ENCODE results near the gene FERMT3. TPM values are rescaled to one million over a fixed set of nuclear protein-coding genes. Genes with fewer than 3 reads are reported as not detected.
A peak's percentile ranks its signal among the peaks of the same experiment; 100 is the strongest.

The FERMT3 gene
- total and polyA plus RNA-seq, 2 of the 13 experiments (the other 11 are each of a cell fraction or from before 2014, with no cell fraction given): 0.29 TPM; not detected in 1

DNA sequence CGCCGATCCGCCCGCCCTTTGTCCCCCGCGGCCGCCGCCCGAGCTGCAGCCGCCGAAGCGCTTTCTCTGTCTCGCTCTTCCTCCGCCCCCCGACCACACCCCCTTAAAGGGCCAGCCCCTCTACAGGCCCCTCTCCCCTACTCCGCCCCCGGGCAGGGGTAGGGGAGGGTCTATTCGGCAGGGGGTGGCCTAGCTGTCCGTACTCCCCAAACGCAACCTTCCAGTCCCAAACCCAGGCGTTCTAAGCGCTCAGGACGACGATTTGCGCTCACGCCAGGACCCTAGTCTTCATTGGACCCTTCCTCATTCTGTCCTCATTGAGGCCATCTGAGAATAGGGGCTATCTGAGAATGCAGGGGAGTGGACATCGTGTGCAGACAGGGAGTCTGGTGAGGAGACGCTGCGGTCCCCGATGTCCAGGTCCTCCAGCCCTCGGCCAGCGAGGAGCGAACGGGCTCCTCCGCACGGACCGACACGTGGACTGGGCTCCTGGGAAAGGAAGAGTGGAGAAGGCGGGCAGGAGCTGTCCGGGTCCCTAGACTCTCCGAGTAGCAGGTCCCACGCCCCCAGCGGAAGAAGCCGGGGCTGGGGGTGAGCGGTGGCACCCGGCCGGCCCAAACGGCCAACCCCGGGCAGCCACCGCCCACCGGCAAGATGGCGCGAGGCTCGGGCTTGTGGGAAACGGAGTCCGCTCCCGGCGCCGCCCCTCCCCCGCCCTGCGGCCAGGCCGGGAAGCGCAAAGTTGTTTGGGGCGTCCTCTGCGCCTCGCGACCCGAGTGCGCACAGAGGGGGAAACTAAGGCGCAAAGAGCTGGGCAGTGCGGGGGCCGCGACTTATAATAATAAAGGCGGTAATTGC, 40.6 kb downstream of the FERMT3 start, which contains the start of gene PPP1R14B (continued):
- TF ChIP-seq, protein P1, sequence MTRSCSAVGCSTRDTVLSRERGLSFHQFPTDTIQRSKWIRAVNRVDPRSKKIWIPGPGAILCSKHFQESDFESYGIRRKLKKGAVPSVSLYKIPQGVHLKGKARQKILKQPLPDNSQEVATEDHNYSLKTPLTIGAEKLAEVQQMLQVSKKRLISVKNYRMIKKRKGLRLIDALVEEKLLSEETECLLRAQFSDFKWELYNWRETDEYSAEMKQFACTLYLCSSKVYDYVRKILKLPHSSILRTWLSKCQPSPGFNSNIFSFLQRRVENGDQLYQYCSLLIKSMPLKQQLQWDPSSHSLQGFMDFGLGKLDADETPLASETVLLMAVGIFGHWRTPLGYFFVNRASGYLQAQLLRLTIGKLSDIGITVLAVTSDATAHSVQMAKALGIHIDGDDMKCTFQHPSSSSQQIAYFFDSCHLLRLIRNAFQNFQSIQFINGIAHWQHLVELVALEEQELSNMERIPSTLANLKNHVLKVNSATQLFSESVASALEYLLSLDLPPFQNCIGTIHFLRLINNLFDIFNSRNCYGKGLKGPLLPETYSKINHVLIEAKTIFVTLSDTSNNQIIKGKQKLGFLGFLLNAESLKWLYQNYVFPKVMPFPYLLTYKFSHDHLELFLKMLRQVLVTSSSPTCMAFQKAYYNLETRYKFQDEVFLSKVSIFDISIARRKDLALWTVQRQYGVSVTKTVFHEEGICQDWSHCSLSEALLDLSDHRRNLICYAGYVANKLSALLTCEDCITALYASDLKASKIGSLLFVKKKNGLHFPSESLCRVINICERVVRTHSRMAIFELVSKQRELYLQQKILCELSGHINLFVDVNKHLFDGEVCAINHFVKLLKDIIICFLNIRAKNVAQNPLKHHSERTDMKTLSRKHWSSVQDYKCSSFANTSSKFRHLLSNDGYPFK (CRISPR knock-in tag; IDR thresholded peaks at IDR 0.05; ENCODE audit: borderline replicate concordance): peak; percentile 81
- TF ChIP-seq ZSCAN21 (CRISPR knock-in tag; IDR thresholded peaks at IDR 0.05; ENCODE audit: borderline replicate concordance): peak; percentile 60; the same call in 1 of the 2 replicates
- no peak for TF ChIP-seq IKZF1 (IDR thresholded peaks at IDR 0.05)
- TF ChIP-seq TERF1 (CRISPR knock-in tag; IDR thresholded peaks at IDR 0.05): no peak
- TF ChIP-seq, protein P2, sequence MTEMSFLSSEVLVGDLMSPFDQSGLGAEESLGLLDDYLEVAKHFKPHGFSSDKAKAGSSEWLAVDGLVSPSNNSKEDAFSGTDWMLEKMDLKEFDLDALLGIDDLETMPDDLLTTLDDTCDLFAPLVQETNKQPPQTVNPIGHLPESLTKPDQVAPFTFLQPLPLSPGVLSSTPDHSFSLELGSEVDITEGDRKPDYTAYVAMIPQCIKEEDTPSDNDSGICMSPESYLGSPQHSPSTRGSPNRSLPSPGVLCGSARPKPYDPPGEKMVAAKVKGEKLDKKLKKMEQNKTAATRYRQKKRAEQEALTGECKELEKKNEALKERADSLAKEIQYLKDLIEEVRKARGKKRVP (CRISPR knock-in tag; IDR thresholded peaks at IDR 0.05): no peak
- TF ChIP-seq ATF5 (CRISPR knock-in tag; IDR thresholded peaks at IDR 0.05; ENCODE audit: low read depth): no peak
- peak; percentile 11; the same call in 1 of the 2 replicates for TF ChIP-seq DRAP1 (CRISPR knock-in tag; IDR thresholded peaks at IDR 0.05)
- no peak for TF ChIP-seq POGZ (CRISPR knock-in tag; IDR thresholded peaks at IDR 0.05)
- no peak; the same call in 1 of the 2 replicates for TF ChIP-seq GLI4 (CRISPR knock-in tag; IDR thresholded peaks at IDR 0.05; ENCODE audit: borderline replicate concordance)
- peak; percentile 84 for TF ChIP-seq ZFX (CRISPR knock-in tag; IDR thresholded peaks at IDR 0.05; ENCODE audit: low read depth)
- TF ChIP-seq ZNF224 (CRISPR knock-in tag; IDR thresholded peaks at IDR 0.05): no peak
- no peak for TF ChIP-seq LCORL (IDR thresholded peaks at IDR 0.05)
- 0 out of 2 replicates have a peak, but pooled peaks have one; percentile 44 for TF ChIP-seq LCORL (CRISPR knock-in tag; IDR thresholded peaks at IDR 0.05)
- TF ChIP-seq, protein P3, sequence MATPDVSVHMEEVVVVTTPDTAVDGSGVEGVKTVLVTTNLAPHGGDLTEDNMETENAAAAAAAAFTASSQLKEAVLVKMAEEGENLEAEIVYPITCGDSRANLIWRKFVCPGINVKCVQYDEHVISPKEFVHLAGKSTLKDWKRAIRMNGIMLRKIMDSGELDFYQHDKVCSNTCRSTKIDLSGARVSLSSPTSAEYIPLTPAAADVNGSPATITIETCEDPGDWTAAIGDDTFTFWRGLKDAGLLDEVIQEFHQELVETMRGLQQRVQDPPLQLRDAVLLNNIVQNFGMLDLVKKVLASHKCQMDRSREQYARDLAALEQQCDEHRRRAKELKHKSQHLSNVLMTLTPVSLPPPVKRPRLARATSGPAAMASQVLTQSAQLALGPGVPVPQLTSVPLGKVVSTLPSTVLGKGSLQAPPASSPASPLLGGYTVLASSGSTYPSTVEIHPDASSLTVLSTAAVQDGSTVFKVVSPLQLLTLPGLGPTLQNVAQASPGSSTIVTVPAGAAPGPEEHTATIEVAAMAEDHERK (CRISPR knock-in tag; IDR thresholded peaks at IDR 0.05; ENCODE audit: low read depth): no peak
- TF ChIP-seq, protein P4, sequence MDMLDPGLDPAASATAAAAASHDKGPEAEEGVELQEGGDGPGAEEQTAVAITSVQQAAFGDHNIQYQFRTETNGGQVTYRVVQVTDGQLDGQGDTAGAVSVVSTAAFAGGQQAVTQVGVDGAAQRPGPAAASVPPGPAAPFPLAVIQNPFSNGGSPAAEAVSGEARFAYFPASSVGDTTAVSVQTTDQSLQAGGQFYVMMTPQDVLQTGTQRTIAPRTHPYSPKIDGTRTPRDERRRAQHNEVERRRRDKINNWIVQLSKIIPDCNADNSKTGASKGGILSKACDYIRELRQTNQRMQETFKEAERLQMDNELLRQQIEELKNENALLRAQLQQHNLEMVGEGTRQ (IDR thresholded peaks at IDR 0.05; ENCODE audit: low read depth, low read length): no peak
- TF ChIP-seq, protein P4 (CRISPR knock-in tag; IDR thresholded peaks at IDR 0.05; ENCODE audit: borderline replicate concordance): 0 out of 2 replicates have a peak, but pooled peaks have one; percentile 30
- TF ChIP-seq ZSCAN25 (CRISPR knock-in tag; IDR thresholded peaks at IDR 0.05): peak; percentile 77
